Keratinocyte (primary cell): Measurements from ENCODE around the gene SH2B2. TPM values are rescaled to one million over a fixed set of nuclear protein-coding genes. Genes with fewer than 3 reads are reported as not detected.

Source experiments
- DNase-seq: peaks from one replicate; pipeline ENCODE4 v3.0.0-alpha.2; 2011; ENCODE audit warnings: low read depth, missing footprints, low spot score
- FAIRE-seq: peaks from 2 replicates; lab custom pipeline; 2011; peaks lifted over from hg19 to GRCh38; lab: Jason Lieb, UNC
- H2AFZ ChIP-seq: 2 replicates; pipeline ENCODE4 v1.6.0; 2012; ENCODE audit warnings: low read length, control low read depth, inconsistent platforms; ENCODE audit not compliant: control insufficient read depth
- H3K27ac ChIP-seq: 2 replicates; pipeline ENCODE4 v1.5.1; 2011; ENCODE audit warnings: low read length; ENCODE audit not compliant: control insufficient read depth, insufficient read depth
- H3K27me3 ChIP-seq: 3 replicates; pipeline ENCODE4 v1.6.0; 2011; ENCODE audit warnings: low read length; ENCODE audit not compliant: control insufficient read depth, insufficient read depth; ENCODE audit errors: extremely low read depth
- H3K36me3 ChIP-seq, 2 experiments: 2 replicates in 1 of 2; 3 replicates in 1 of 2; pipeline ENCODE4 v1.5.1; 2011; ENCODE audit warnings: low read length in 2 of 2, mild to moderate bottlenecking in 1 of 2; ENCODE audit not compliant: control insufficient read depth in 2 of 2, insufficient read depth in 2 of 2; ENCODE audit errors: extremely low read depth in 1 of 2
- H3K4me1 ChIP-seq: 3 replicates; pipeline ENCODE4 v1.5.1; 2011; ENCODE audit warnings: low read length; ENCODE audit not compliant: control insufficient read depth, insufficient read depth; ENCODE audit errors: extremely low read depth
- H3K4me2 ChIP-seq: 3 replicates; pipeline ENCODE4 v1.6.0; 2011; ENCODE audit warnings: low read depth, low read length; ENCODE audit not compliant: control insufficient read depth, insufficient read depth; ENCODE audit errors: extremely low read depth
- H3K4me3 ChIP-seq, 3 experiments: fragments of 200-600 bp in 1 of 3; sonication (generic) in 1 of 3; 2 replicates in 2 of 3; 3 replicates in 1 of 3; pipeline ENCODE4 v1.5.1; 2011 to 2016; ENCODE audit warnings: low read length in 3 of 3, mild to moderate bottlenecking in 3 of 3, control low read depth in 2 of 3, inconsistent platforms in 1 of 3, low read depth in 1 of 3, mixed read lengths in 1 of 3, mixed run types in 1 of 3, moderate library complexity in 1 of 3; ENCODE audit not compliant: control insufficient read depth in 2 of 3, insufficient read depth in 2 of 3; ENCODE audit errors: extremely low read depth in 1 of 3
- H3K79me2 ChIP-seq: 2 replicates; pipeline ENCODE4 v1.6.0; 2012; ENCODE audit warnings: low read length; ENCODE audit not compliant: control insufficient read depth, insufficient read depth
- H3K9ac ChIP-seq: 3 replicates; pipeline ENCODE4 v1.6.0; 2011; ENCODE audit warnings: low read length; ENCODE audit not compliant: control insufficient read depth, insufficient read depth; ENCODE audit errors: extremely low read depth
- H3K9me1 ChIP-seq: 3 replicates; pipeline ENCODE4 v1.6.0; 2011; ENCODE audit warnings: low read length; ENCODE audit not compliant: control insufficient read depth, insufficient read depth; ENCODE audit errors: extremely low read depth
- H3K9me3 ChIP-seq: 2 replicates; pipeline ENCODE4 v1.5.1; 2012; ENCODE audit warnings: low read depth, low read length; ENCODE audit not compliant: control insufficient read depth
- H4K20me1 ChIP-seq: 3 replicates; pipeline ENCODE4 v1.6.0; 2011; ENCODE audit warnings: low read length; ENCODE audit not compliant: control insufficient read depth, insufficient read depth; ENCODE audit errors: extremely low read depth
- EZH2 ChIP-seq: IDR thresholded peaks from one replicate; pipeline ENCODE4 v1.6.1; 2012; ENCODE audit warnings: inconsistent platforms, mild to moderate bottlenecking, low read length, moderate library complexity
- dilution Hi-C: fragments of 300-500 bp; cut with MboI; formaldehyde crosslinking; loops from one replicate; pipeline ENCODE4 v1.7.0; 2020; ENCODE audit warnings: low sequenced_read_pairs; ENCODE audit not compliant: extremely low pct_ligation_motif_present
- polyA plus RNA-seq, 5 experiments: library from polyadenylated mRNA; depleted of rRNA in 3 of 5; stranded (reverse) in 3 of 5; stranded (forward) in 1 of 5; unstranded in 1 of 5; fragments of >200 nt; gene quantifications; 1 replicate in 1 of 5; 2 replicates in 3 of 5; 3 replicates in 1 of 5; pipeline versions ENCODE4 v1.2.1 to v1.2.3, GENCODE V29; 2011 to 2012; ENCODE audit warnings: missing spikeins in 2 of 5, low read depth in 1 of 5, low replicate concordance in 1 of 5
- TF ChIP-seq, protein P1 (sequence below), 3 experiments: IDR thresholded peaks in 1 of 3; conservative IDR thresholded peaks in 1 of 3; optimal IDR thresholded peaks in 1 of 3; 2 replicates in 2 of 3; 3 replicates in 1 of 3; pipeline versions ENCODE3 to v1.5.1; 2011; ENCODE audit warnings: low read length in 3 of 3, mild to moderate bottlenecking in 3 of 3, moderate library complexity in 2 of 3, control low read depth in 1 of 3, inconsistent platforms in 1 of 3; ENCODE audit not compliant: insufficient read depth in 2 of 3; ENCODE audit errors: extremely low read depth in 1 of 3

The SH2B2 gene
- polyA plus RNA-seq, 1 donor (not counting 4 experiments of a cell fraction or from before 2014, with no cell fraction given) = 0.59 TPM

DNA sequence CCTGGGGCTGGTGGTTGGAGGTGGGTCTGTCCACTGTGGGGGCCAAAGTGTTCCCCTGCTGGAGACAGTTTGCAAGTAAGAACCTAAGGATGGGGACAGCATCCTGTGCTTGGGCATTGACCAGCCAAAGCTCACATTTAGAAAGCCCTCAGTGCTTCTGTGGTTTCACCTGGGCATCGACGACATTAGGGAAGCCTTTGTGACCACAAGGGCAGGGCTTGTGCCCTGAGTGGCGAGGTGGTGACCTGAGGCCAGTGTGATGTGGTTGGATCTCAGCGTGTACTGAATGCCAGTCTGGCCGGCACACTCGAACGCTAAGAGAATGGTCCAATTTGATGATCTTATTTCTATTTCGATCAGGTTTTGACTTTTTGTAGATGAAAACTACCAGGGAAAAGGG, 32.1 kb upstream of the SH2B2 start:
- Histone ChIP-seq H3K79me2 (no peaks in the 10 kb centered on the region), H2AFZ (no peak overlapping the region), H3K4me1 (no peaks in the 10 kb centered on the region), H3K27me3 (no peaks in the 10 kb centered on the region), H3K9ac (no peak overlapping the region), H4K20me1 (no peaks in the 10 kb centered on the region), H3K9me3 (no peaks in the 10 kb centered on the region), H3K4me2 (no peak overlapping the region), H3K36me3 (no peaks in the 10 kb centered on the region), H3K4me3 (no peak overlapping the region), H3K27ac (no peak overlapping the region), H3K9me1 (no peaks in the 10 kb centered on the region)
- dilution Hi-C loops = no loop called here
- DNase-seq = no peak
- no peak for TF ChIP-seq EZH2
- TF ChIP-seq, protein P1, sequence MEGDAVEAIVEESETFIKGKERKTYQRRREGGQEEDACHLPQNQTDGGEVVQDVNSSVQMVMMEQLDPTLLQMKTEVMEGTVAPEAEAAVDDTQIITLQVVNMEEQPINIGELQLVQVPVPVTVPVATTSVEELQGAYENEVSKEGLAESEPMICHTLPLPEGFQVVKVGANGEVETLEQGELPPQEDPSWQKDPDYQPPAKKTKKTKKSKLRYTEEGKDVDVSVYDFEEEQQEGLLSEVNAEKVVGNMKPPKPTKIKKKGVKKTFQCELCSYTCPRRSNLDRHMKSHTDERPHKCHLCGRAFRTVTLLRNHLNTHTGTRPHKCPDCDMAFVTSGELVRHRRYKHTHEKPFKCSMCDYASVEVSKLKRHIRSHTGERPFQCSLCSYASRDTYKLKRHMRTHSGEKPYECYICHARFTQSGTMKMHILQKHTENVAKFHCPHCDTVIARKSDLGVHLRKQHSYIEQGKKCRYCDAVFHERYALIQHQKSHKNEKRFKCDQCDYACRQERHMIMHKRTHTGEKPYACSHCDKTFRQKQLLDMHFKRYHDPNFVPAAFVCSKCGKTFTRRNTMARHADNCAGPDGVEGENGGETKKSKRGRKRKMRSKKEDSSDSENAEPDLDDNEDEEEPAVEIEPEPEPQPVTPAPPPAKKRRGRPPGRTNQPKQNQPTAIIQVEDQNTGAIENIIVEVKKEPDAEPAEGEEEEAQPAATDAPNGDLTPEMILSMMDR (optimal IDR thresholded peaks at IDR 0.05 in 1 of 3, IDR thresholded peaks at IDR 0.05 in 1 of 3, conservative IDR thresholded peaks at IDR 0.05 in 1 of 3; ENCODE audit: extremely low read depth in 1 of 3, insufficient read depth in 2 of 3, low read length in 3 of 3) = no peak
- FAIRE-seq = no peak

DNA sequence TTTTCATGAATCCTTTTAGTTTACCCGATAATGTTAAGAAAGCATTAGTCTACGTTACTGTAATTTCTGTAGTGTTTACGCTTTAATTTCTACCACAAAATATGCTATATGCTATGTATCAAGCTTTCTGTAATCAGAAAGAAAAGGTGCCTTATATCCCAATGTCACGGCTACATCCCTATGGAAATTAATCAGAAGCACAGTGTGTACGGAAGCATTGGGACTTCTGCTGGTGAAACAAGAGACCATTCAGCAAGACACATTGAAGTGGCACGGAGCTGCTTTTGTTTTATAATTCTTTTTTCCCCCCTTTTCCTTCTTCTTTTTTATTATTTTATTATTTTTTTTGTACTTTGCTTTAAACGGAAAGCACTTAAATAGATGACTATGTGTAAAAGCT, 31.2 kb upstream of the SH2B2 start:
- no peak overlapping the region for H2AFZ ChIP-seq
- no peak overlapping the region for H3K9ac ChIP-seq
- no peak overlapping the region for H3K4me2 ChIP-seq
- no peak overlapping the region for H3K27ac ChIP-seq
- no peaks in the 10 kb centered on the region for H3K36me3 ChIP-seq
- no peak for FAIRE-seq
- H3K79me2 ChIP-seq = no peaks in the 10 kb centered on the region
- no peaks in the 10 kb centered on the region for H3K27me3 ChIP-seq
- no peaks in the 10 kb centered on the region for H3K9me1 ChIP-seq
- TF ChIP-seq, protein P1 (optimal IDR thresholded peaks at IDR 0.05 in 1 of 3, IDR thresholded peaks at IDR 0.05 in 1 of 3, conservative IDR thresholded peaks at IDR 0.05 in 1 of 3; ENCODE audit: extremely low read depth in 1 of 3, insufficient read depth in 2 of 3, low read length in 3 of 3) = no peak
- TF ChIP-seq EZH2 = no peak
- DNase-seq = no peak
- H4K20me1 ChIP-seq = no peaks in the 10 kb centered on the region
- no peaks in the 10 kb centered on the region for H3K9me3 ChIP-seq
- dilution Hi-C loops = no loop called here
- no peaks in the 10 kb centered on the region for H3K4me1 ChIP-seq
- no peak overlapping the region for H3K4me3 ChIP-seq
